T-helper 9 cell (primary cell): ENCODE data around the gene PSMA6.
"Not testable (repeated sequence)": the region's sequence is repeated elsewhere in the genome, so short reads cannot be mapped to it uniquely, and the experiment has no call there.

ENCODE experiments used
- DNase-seq: peaks from one replicate; pipeline ENCODE4 v3.0.0-alpha.2; 2020

The PSMA6 gene

GRCh38 chr14:35285168-35286002, 6.8 kb upstream of the PSMA6 start:
- no peak for DNase-seq

GRCh38 chr14:35286003-35286600, 6.1 kb upstream of the PSMA6 start:
- DNase-seq: no peak

GRCh38 chr14:35286707-35287106, 5.5 kb upstream of the PSMA6 start:
- no peak for DNase-seq

GRCh38 chr14:35287431-35288013, 4.7 kb upstream of the PSMA6 start:
- DNase-seq: no peak

- DNase-seq: no peak
Observed at GRCh38 chr14:35289623-35290022, 2.6 kb upstream of the PSMA6 start.

GRCh38 chr14:35292770-35293561, 784 bp downstream of the PSMA6 start:
- DNase-seq: no peak

GRCh38 chr14:35295845-35296161, 3.6 kb downstream of the PSMA6 start:
- DNase-seq: no peak

- no peak for DNase-seq
Observed at GRCh38 chr14:35296545-35296944, 4.4 kb downstream of the PSMA6 start.

- no peak for DNase-seq
Observed at GRCh38 chr14:35297706-35298105, 5.5 kb downstream of the PSMA6 start.

GRCh38 chr14:35298351-35298750, 6.2 kb downstream of the PSMA6 start:
- DNase-seq: no peak

GRCh38 chr14:35299708-35300107, 7.5 kb downstream of the PSMA6 start:
- DNase-seq: no peak

- DNase-seq: no peak
Observed at GRCh38 chr14:35300228-35300627, 8.0 kb downstream of the PSMA6 start.

GRCh38 chr14:35301334-35301733, 9.2 kb downstream of the PSMA6 start:
- DNase-seq: not testable (repeated sequence)

- no peak for DNase-seq
Observed at GRCh38 chr14:35301735-35302528, 9.8 kb downstream of the PSMA6 start.

GRCh38 chr14:35303149-35303935, 11.2 kb downstream of the PSMA6 start:
- no peak for DNase-seq

- no peak for DNase-seq
Observed at GRCh38 chr14:35304812-35305462, 12.8 kb downstream of the PSMA6 start.

GRCh38 chr14:35305633-35306032, 13.5 kb downstream of the PSMA6 start:
- no peak for DNase-seq

- no peak for DNase-seq
Observed at GRCh38 chr14:35306114-35306513, 13.9 kb downstream of the PSMA6 start.

- no peak for DNase-seq
Observed at GRCh38 chr14:35317820-35318219, 25.6 kb downstream of the PSMA6 start.

GRCh38 chr14:35319509-35319908, 27.3 kb downstream of the PSMA6 start:
- DNase-seq: no peak

GRCh38 chr14:35320472-35320871, 28.3 kb downstream of the PSMA6 start:
- no peak for DNase-seq
